ENCODE measurements around the gene UBE2L6. TPM values are rescaled to one million over a fixed set of nuclear protein-coding genes. Genes with fewer than 3 reads are reported as not detected.
"Not testable (repeated sequence)": the region's sequence is repeated elsewhere in the genome, so short reads cannot be mapped to it uniquely, and the experiment has no call there.

Gene UBE2L6
- total and polyA plus RNA-seq, 8 donors: 56.1 to 109 (median 63.8) TPM

DNA sequence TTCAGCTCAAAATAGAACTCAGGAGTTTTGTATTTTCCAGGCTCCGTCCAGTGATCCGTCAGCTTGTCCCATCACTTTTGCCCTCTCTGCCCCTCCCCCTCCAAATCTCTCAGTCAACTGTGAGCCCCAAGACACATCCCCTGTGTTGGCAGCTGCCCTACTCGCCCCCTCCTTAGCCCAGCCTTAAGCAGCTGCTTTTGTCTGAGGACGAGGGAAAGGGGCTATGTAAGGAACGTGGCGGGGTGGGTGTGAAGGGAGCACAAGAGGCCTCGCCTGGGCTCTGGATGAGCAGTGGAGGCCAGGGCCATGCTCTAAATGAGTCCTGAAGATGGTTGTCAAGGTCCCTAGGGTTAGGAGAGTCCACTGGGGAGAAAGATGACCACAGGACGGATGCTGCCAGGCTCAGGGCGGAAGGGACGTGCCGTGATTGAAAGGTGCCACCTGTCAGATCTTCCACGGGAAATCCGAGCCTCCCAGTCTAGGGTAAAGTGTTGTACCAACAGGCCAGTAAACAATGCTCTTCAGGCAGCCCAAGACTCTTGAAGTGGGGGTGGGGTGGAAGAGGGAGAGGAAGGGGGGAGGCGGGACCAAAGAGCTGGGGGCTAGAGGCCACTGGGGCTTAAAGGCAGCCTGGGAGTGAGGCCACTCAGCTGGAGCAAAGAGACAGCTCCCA lies 30.4 kb downstream of the UBE2L6 start, which contains the start of gene SMTNL1:
Gene SMTNL1 (plus strand): TSS at position 649 of the 673 bp plus-strand sequence. CDS start 5,048 bp downstream, outside the sequence.
- no peak for DNase-seq
- intact Hi-C loops (cut with DNase I): no loop called here
- Histone ChIP-seq H3K36me3 (peaks cover 0 to 6% of the 10 kb centered on the region in 2 donors), H3K27me3 (no peaks in the 10 kb centered on the region), H3K9me3 (no peaks in the 10 kb centered on the region), H3K27ac (no peak within 1 kb of the TSS), H3K4me1 (no peaks in the 10 kb centered on the region), H3K4me3 (no peak within 1 kb of the TSS)
- TF ChIP-seq, protein P1, sequence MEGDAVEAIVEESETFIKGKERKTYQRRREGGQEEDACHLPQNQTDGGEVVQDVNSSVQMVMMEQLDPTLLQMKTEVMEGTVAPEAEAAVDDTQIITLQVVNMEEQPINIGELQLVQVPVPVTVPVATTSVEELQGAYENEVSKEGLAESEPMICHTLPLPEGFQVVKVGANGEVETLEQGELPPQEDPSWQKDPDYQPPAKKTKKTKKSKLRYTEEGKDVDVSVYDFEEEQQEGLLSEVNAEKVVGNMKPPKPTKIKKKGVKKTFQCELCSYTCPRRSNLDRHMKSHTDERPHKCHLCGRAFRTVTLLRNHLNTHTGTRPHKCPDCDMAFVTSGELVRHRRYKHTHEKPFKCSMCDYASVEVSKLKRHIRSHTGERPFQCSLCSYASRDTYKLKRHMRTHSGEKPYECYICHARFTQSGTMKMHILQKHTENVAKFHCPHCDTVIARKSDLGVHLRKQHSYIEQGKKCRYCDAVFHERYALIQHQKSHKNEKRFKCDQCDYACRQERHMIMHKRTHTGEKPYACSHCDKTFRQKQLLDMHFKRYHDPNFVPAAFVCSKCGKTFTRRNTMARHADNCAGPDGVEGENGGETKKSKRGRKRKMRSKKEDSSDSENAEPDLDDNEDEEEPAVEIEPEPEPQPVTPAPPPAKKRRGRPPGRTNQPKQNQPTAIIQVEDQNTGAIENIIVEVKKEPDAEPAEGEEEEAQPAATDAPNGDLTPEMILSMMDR (IDR thresholded peaks at IDR 0.05): no peak
- no peak for ATAC-seq

DNA sequence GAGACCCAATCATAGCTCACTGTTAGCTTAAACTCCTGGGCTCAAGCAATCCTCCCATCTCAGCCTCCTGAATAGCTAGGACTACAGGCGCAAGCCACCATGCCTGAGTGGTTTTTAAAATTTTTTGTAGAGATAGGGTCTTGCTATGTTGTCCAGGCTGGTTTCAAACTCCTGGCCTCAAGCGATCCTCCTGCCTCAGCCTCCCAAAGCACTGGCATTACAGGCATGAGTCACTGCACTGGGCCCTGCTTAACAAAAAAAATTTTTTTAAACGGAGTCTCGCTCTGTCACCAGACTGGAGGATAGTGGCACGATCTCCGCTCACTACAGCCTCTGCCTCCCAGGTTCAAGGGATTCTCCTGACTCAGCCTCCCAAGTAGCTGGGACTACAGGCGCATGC lies 33.0 kb downstream of the UBE2L6 start:
- H3K9me3 ChIP-seq; H3K27ac ChIP-seq; DNase-seq; ATAC-seq; H3K36me3 ChIP-seq; H3K27me3 ChIP-seq; intact Hi-C loops (cut with DNase I); H3K4me3 ChIP-seq: not testable (repeated sequence)
- H3K4me1 ChIP-seq: peaks cover 6 to 19% of the 10 kb centered on the region in 2 donors

DNA sequence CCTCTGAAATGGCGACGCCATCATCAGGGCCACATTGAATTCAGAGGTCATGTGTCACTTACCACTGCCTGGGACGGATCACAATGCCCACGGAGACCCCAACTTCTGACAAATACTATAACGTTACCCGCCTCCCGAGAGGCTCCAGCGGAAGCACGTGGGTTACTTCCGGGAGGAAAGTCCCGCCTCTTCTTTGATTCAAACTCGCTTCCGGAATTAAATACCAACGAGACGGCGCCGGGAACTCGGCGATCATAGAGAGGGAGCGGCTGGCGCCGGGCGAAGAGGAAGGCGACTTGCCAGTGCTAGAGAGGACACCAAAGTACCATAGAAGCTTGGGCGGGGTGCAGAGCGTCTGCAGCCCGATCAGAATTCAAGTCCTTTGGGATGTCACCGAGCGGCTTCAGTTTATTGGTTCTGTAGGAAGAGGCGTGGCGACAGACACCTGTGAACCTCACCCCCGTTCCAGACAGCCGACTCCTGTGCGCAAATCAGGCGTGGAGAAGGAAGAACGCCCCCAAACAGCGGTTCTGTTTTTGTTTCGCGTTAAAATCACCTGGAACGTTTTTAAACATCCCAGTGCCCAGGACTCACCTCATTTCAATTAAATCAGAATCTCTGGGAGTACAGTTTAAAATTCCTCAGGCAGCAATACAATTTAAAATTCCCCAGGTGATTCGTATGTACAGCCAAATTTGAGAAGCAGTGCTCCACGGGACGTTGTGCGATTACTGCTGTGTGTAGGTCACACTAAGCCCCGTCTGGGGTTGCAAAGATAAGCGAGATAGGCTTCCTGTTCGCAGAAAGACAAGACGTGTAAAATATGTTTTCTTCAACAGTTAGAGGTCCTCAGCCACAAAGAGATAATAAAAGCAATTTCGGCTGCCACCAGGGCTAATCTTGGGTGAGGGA lies 36.6 kb downstream of the UBE2L6 start, which contains the start of gene TIMM10:
Gene TIMM10 (minus strand): TSS at position 159 of the 912 bp plus-strand sequence. CDS start 565 bp downstream, outside the sequence.
- peaks cover 0 to 16% of the 10 kb centered on the region in 2 donors for H3K36me3 ChIP-seq
- intact Hi-C loops (cut with DNase I): no loop called here
- DNase-seq (peak; percentile 94 to 98 (median 96)), ATAC-seq (peak; percentile 96)
- H3K9me3 ChIP-seq: no peaks in the 10 kb centered on the region
- peaks cover 10 to 26% of the 10 kb centered on the region in 2 donors for H3K4me1 ChIP-seq
- H3K27me3 ChIP-seq: no peaks in the 10 kb centered on the region
- peak within 1 kb of the TSS; percentile 68 to 82 for H3K4me3 ChIP-seq
- peak within 1 kb of the TSS; percentile 47 to 76 for H3K27ac ChIP-seq
- TF ChIP-seq, protein P1 (IDR thresholded peaks at IDR 0.05): no peak

DNA sequence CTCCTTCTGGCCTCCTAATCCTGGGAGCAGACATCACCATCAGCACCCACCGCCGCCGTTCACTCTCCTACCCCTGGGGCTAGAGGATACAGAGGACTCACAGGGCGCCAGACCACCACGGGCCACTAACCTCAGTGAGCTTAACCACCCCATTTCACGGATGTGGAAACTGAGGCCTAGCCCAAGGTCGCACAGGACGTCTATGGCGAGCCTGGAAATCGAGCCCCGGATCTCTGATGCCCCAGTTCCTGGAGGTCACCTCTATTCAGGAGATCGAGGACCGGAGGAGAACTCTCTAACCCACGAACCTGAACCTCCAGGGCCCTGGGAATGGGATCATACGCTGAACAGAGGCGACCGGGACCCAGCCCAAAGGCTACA lies 37.3 kb downstream of the UBE2L6 start:
- intact Hi-C loops (cut with DNase I): no loop called here

DNA sequence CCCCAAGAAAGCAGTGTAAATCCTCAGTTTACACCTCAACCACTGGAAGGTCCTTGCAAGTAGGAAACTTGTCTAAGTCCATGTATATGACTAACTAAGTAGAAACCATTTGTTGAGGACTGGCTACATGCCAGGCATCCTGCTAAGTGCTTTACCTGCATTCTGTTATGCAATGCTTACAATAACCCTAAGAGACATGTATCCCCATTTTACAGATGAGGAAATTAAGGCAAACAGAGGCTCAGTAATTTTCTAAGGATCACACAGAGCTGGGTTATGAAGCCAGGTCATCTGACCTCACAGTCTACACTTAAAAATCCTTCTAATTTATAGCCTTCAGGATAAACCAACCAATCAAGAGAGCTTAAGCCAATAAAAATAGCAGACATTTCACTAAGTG lies 38.5 kb downstream of the UBE2L6 start:
- ATAC-seq (no peak), DNase-seq (no peak)
- H3K27ac ChIP-seq: no peak overlapping the region
- H3K27me3 ChIP-seq: no peaks in the 10 kb centered on the region
- intact Hi-C loops (cut with DNase I): loop anchor here in 1 of 2 donors (5.0 kb wide), 2 partner anchors 37 to 72 kb away; no protein-coding TSS in a partner anchor
- H3K36me3 ChIP-seq: peaks cover 0 to 16% of the 10 kb centered on the region in 2 donors
- peaks cover 10 to 26% of the 10 kb centered on the region in 2 donors for H3K4me1 ChIP-seq
- TF ChIP-seq, protein P1 (IDR thresholded peaks at IDR 0.05): no peak
- H3K9me3 ChIP-seq: no peaks in the 10 kb centered on the region
- H3K4me3 ChIP-seq: no peak overlapping the region

More for the DNA sequence above, 37.3 kb downstream of the UBE2L6 start:
- Histone ChIP-seq H3K4me1 (peaks cover 10 to 26% of the 10 kb centered on the region in 2 donors), H3K27ac (peak overlapping the region in 1 of 2 donors; percentile 76), H3K27me3 (no peaks in the 10 kb centered on the region), H3K9me3 (no peaks in the 10 kb centered on the region), H3K4me3 (peak overlapping the region; percentile 68 to 82), H3K36me3 (peaks cover 0 to 16% of the 10 kb centered on the region in 2 donors)
- DNase-seq: no peak
- TF ChIP-seq, protein P1 (IDR thresholded peaks at IDR 0.05): no peak
- ATAC-seq: peak; percentile 9
